HEK293T (cell line): ENCODE data around the gene DHX40.

Experiments
- CTCF ChIA-PET: fragments of 350-600 bp; formaldehyde crosslinking; extraction: SDS; loops from one replicate; lab custom pipeline; 2021; ENCODE audit warnings: antibody characterized with exemption, inconsistent platforms; lab: Yijun Ruan, JAX
- POLR2A ChIA-PET: fragments of 350-600 bp; formaldehyde crosslinking; extraction: SDS; loops from one replicate; lab custom pipeline; 2020; ENCODE audit warnings: antibody characterized with exemption, inconsistent platforms; lab: Yijun Ruan, JAX
- DNase-seq: peaks from one replicate; pipeline ENCODE4 v3.0.0; 2012; ENCODE audit warnings: mixed read lengths; ENCODE audit errors: extremely low spot score
- ARNT ChIP-seq: fragments of 450-650 bp; IDR thresholded peaks from 2 replicates; pipeline ENCODE4 v1.6.1; 2017; ENCODE audit warnings: mild to moderate bottlenecking
- BHLHE40 ChIP-seq: fragments of 450-650 bp; IDR thresholded peaks from 2 replicates; pipeline ENCODE4 v1.6.1; 2016; ENCODE audit warnings: mild to moderate bottlenecking, moderate library complexity, borderline replicate concordance
- CTBP1 ChIP-seq: fragments of 450-650 bp; IDR thresholded peaks from 2 replicates; pipeline ENCODE4 v1.6.1; 2016; ENCODE audit warnings: borderline replicate concordance
- ELF4 ChIP-seq: fragments of 450-650 bp; IDR thresholded peaks from 2 replicates; pipeline ENCODE4 v1.6.1; 2017; ENCODE audit warnings: antibody characterized with exemption
- FOXA1 ChIP-seq: fragments of 450-650 bp; IDR thresholded peaks from 2 replicates; pipeline ENCODE4 v1.6.1; 2016; ENCODE audit warnings: mild to moderate bottlenecking
- FOXK2 ChIP-seq: fragments of 450-650 bp; IDR thresholded peaks from 2 replicates; pipeline ENCODE4 v1.6.1; 2016; ENCODE audit warnings: mild to moderate bottlenecking
- FOXM1 ChIP-seq: fragments of 450-650 bp; IDR thresholded peaks from 2 replicates; pipeline ENCODE4 v1.6.1; 2017; ENCODE audit warnings: mild to moderate bottlenecking, borderline replicate concordance
- HDGF ChIP-seq: fragments of 450-650 bp; IDR thresholded peaks from 2 replicates; pipeline ENCODE4 v1.6.1; 2017; ENCODE audit warnings: antibody characterized with exemption, borderline replicate concordance
- L3MBTL2 ChIP-seq: fragments of 450-650 bp; conservative IDR thresholded peaks from 2 replicates; pipeline ENCODE4 v1.6.1; 2016; ENCODE audit warnings: mild to moderate bottlenecking
- LEF1 ChIP-seq: fragments of 450-650 bp; IDR thresholded peaks from 2 replicates; pipeline ENCODE4 v1.6.1; 2017; ENCODE audit warnings: mild to moderate bottlenecking, borderline replicate concordance
- NFRKB ChIP-seq: fragments of 450-650 bp; IDR thresholded peaks from 2 replicates; pipeline ENCODE4 v1.6.1; 2016; ENCODE audit warnings: mild to moderate bottlenecking, moderate library complexity
- SP1 ChIP-seq: fragments of 450-650 bp; IDR thresholded peaks from 2 replicates; pipeline ENCODE4 v1.6.1; 2017
- SUZ12 ChIP-seq: fragments of 450-650 bp; IDR thresholded peaks from 2 replicates; pipeline ENCODE4 v1.6.1; 2016; ENCODE audit warnings: mild to moderate bottlenecking
- TARDBP ChIP-seq: fragments of 450-650 bp; IDR thresholded peaks from 2 replicates; pipeline ENCODE4 v1.6.1; 2016
- ZNF384 ChIP-seq: fragments of 450-650 bp; IDR thresholded peaks from 2 replicates; pipeline ENCODE4 v1.6.1; 2016
- TF ChIP-seq, protein P1 (sequence below): fragments of 450-650 bp; IDR thresholded peaks from 2 replicates; pipeline ENCODE4 v1.6.1; 2016

Gene DHX40

DNA sequence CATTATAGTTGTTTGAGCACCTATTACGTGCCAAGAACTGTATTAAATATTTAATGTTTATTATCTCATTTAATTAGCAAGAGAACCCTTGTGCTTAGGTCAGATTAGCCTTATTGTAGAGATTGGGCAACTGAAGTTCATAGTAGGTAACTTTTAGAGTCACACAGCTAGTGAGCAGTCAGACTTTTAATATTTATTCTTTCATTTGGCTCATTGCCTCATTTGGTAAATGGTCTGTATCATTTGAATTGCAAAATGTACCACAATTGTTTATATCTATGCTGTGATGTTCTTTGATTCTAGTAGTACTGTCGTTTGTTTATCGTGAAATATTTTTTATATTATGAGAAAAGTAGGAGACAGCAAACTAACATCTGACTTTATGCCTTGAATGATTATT, 61.9 kb downstream of the DHX40 start:
- POLR2A ChIA-PET: interaction anchor here (1.0 kb wide), 1 partner anchor 9 kb away, joined by 3 read pairs; no protein-coding TSS in a partner anchor
- DNase-seq: no peak
- no peak for TF ChIP-seq LEF1
- TF ChIP-seq ELF4: no peak
- no peak for TF ChIP-seq ARNT
- TF ChIP-seq NFRKB: no peak
- TF ChIP-seq TARDBP: no peak
- TF ChIP-seq FOXM1: no peak
- TF ChIP-seq BHLHE40: no peak
- no peak for TF ChIP-seq L3MBTL2
- TF ChIP-seq FOXA1: no peak
- TF ChIP-seq CTBP1: no peak
- TF ChIP-seq SP1: no peak
- TF ChIP-seq ZNF384: no peak
- no peak for TF ChIP-seq FOXK2
- no peak for TF ChIP-seq HDGF
- no peak for TF ChIP-seq SUZ12
- TF ChIP-seq, protein P1, sequence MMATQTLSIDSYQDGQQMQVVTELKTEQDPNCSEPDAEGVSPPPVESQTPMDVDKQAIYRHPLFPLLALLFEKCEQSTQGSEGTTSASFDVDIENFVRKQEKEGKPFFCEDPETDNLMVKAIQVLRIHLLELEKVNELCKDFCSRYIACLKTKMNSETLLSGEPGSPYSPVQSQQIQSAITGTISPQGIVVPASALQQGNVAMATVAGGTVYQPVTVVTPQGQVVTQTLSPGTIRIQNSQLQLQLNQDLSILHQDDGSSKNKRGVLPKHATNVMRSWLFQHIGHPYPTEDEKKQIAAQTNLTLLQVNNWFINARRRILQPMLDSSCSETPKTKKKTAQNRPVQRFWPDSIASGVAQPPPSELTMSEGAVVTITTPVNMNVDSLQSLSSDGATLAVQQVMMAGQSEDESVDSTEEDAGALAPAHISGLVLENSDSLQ: no peak
- CTCF ChIA-PET: no interaction called here

DNA sequence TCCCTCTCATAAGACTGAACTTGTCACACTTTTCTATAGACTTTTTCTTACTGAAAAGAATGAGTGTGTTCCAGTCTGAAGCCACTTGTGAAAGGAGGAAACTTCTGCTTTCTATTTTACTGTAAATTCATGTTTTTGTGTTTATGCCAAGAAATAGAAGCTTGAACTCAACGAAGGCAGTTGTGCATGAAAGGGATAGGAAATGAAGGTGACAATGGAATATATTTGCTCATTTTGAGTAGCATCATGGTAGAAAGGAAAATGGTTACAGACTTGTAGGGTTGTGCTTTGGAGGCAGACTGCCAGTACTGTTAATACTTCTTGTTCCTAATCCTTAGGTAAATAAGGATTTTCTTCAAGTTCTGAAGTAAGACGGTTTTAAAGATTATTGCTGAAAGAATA, 62.4 kb downstream of the DHX40 start:
- CTCF ChIA-PET: no interaction called here
- POLR2A ChIA-PET: interaction anchor here (1.0 kb wide), 1 partner anchor 9 kb away, joined by 3 read pairs; no protein-coding TSS in a partner anchor
- DNase-seq: no peak
- no peak for TF ChIP-seq FOXK2

DNA sequence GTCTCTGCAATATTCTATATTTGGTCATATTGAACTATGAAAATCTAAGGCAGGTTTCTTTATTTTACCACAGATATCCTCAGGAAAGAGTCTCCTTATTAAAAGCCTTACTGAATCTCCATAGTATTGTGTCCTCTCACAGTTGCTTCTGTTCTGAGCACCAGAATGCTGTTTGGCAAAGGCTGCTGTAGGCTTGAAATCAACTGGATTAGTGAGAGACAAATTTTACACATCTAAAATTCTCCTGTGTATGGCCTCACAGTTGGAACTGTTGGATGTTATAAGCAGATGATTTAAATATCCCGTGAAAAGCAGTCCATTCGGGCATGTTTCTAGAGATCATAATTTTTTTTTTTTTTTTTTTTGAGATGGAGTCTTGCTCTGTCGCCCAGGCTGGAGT, 63.8 kb downstream of the DHX40 start:
- no peak for TF ChIP-seq ELF4
- no peak for TF ChIP-seq LEF1
- no peak for TF ChIP-seq ARNT
- TF ChIP-seq ZNF384: no peak
- no peak for TF ChIP-seq FOXK2
- TF ChIP-seq BHLHE40: no peak
- no peak for TF ChIP-seq SUZ12
- TF ChIP-seq TARDBP: no peak
- TF ChIP-seq SP1: no peak
- TF ChIP-seq, protein P1: no peak
- no peak for TF ChIP-seq CTBP1
- TF ChIP-seq HDGF: no peak
- TF ChIP-seq FOXM1: no peak
- TF ChIP-seq FOXA1: no peak
- TF ChIP-seq L3MBTL2: no peak
- TF ChIP-seq NFRKB: no peak
- DNase-seq: no peak
- ChIA-PET CTCF (no interaction called here), POLR2A (interaction anchor here (1.2 kb wide), 1 partner anchor 9 kb away, joined by 6 read pairs; the partner anchor contains the start of gene CLTC)

DNA sequence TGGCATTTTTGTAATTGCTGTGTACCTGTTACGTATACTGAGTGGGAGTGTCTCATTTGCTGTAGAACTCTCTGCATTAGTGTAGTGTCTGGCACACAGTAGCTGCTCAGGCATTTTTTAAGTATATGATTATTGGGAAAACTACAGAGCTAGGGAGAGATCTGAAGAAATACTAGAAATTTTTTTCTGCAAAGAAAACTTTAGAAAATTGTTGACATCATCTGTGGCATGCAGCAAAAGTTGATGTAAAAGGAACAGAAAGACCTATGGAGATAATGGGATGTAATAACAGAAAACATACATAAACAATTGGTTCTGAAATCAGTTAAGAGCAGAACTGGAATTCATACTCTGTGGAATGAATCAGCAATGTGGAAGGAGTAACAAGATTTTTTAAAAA, 65.9 kb downstream of the DHX40 start:
- POLR2A ChIA-PET: no interaction called here

DNA sequence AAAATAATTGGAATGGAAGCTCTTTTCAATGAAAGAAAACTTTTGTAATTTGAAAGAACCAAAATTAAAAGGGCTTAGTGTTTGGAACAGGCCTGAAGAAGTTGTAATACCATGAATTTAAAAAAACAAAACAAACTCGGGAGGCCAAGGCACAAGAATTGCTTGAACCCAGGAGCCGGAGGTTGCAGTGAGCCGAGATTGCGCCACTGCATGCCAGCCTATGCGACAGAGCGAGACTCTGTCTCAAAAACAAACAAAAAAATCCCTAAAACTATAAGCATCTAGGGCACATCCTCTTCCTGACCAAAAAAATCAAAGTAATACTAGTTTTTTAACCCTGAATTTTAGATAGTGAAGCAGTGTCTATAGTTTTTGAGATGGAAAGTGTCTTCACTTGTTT, 67.0 kb downstream of the DHX40 start:
- CTCF ChIA-PET: no interaction called here
- DNase-seq: no peak
- POLR2A ChIA-PET: interaction anchor here (2.8 kb wide), 1 partner anchor 13 kb away, joined by 14 read pairs; the partner anchor contains the start of gene CLTC
- TF ChIP-seq FOXK2 (no peak), ZNF384 (no peak), TARDBP (no peak), NFRKB (no peak), CTBP1 (no peak), BHLHE40 (no peak)
- TF ChIP-seq, protein P1: no peak

More for the DNA sequence above, 65.9 kb downstream of the DHX40 start:
- DNase-seq: no peak
- TF ChIP-seq HDGF (no peak), FOXA1 (no peak), BHLHE40 (no peak), FOXK2 (no peak), L3MBTL2 (no peak), ZNF384 (no peak)
- CTCF ChIA-PET: no interaction called here

DNA sequence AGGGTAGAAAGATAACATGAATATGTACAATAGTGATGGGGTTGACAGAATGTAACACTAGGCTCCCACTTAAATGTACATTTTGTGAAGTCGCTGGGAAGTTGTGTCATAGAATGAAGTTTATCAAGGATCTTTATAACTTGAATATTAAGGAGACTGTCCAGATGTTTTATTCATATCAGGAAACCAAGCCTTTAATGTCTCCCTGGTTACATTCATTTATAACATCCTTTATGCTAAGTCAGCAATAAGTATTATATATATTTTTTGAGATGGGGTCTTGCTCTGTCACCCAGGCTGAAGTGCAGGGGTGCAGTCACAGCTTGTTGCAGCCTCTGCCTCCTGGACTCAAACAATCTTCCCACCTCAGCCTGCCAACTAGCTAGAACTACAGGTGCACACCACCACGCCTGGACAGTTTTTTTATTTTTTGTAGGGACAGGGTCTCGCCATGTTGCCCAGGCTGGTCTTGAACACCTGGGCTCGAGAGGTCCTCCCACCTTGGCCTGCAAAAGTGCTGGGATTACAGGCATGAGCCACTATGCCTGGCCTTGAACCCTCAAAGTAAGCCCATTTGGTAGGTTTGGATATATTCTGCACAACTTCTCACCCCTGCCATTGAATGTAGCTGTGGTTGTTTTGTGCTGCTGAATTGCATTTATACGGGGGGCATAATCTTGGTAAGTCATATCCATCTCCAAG, 68.4 kb downstream of the DHX40 start:
- no peak for DNase-seq
- TF ChIP-seq LEF1 (no peak), ZNF384 (no peak)
- TF ChIP-seq, protein P1: no peak
- ChIA-PET CTCF (interaction anchor here (0.7 kb wide), 1 partner anchor 1602 kb away, joined by 3 read pairs; no protein-coding TSS in a partner anchor), POLR2A (interaction anchor here (0.6 to 2.8 kb wide), 2 partner anchors 14 to 763 kb away, joined by 3 to 14 read pairs; partner anchors contain the start of gene CLTC)
